B cell (primary cell): ENCODE results near the gene MGAT5. TPM values are rescaled to one million over a fixed set of nuclear protein-coding genes. Genes with fewer than 3 reads are reported as not detected.

Experiments
- ATAC-seq: fragments of 200-7000 bp; cut with Tn5 transposase; one replicate; pipeline ENCODE4 v1.10.0; 2021; ENCODE audit warnings: low read depth, mild to moderate bottlenecking, moderate number of reproducible peaks, moderate library complexity
- CTCF ChIA-PET: fragments of 350-600 bp; sonication (Branson Sonifier 250); formaldehyde crosslinking; loops from one replicate; lab custom pipeline; 2021; ENCODE audit warnings: antibody characterized with exemption, inconsistent platforms; lab: Charles Lee
- POLR2A ChIA-PET: fragments of 350-600 bp; sonication (Branson Sonifier 250); formaldehyde crosslinking; loops from one replicate; lab custom pipeline; 2021; ENCODE audit warnings: antibody characterized with exemption; lab: Charles Lee
- DNase-seq: peaks from one replicate; pipeline ENCODE4 v3.0.0; 2013
- H2AFZ ChIP-seq: 2 replicates; pipeline ENCODE4 v1.6.1; 2012; ENCODE audit warnings: mild to moderate bottlenecking, low read depth, low read length; ENCODE audit not compliant: insufficient read depth, poor library complexity, severe bottlenecking
- H3K27ac ChIP-seq, 2 donors: 1 replicate in 1 of 2; 2 replicates in 1 of 2; pipeline ENCODE4 v1.5.1; 2012 to 2013; ENCODE audit warnings: low read length in 2 of 2, mild to moderate bottlenecking in 2 of 2, moderate library complexity in 1 of 2
- H3K27me3 ChIP-seq, 4 experiments: fragments of 200-600 bp in 1 of 4; sonication (generic) in 1 of 4; replicated peaks in 1 of 4; 1 replicate in 2 of 4; 2 replicates in 2 of 4; pipeline versions ENCODE4 v1.6.1 to v1.7.0; 2013 to 2016; ENCODE audit warnings: low read length in 3 of 4, mild to moderate bottlenecking in 2 of 4, mixed read lengths in 1 of 4, moderate library complexity in 1 of 4; ENCODE audit not compliant: insufficient read depth in 4 of 4, control insufficient read depth in 3 of 4; ENCODE audit errors: control extremely low read depth in 1 of 4
- H3K36me3 ChIP-seq, 2 experiments: replicated peaks in 1 of 2; 1 replicate in 1 of 2; 2 replicates in 1 of 2; pipeline versions ENCODE4 v1.6.1 to v1.7.1; 2013; ENCODE audit warnings: low read length in 1 of 2; ENCODE audit not compliant: insufficient read depth in 2 of 2, control insufficient read depth in 1 of 2; ENCODE audit errors: control extremely low read depth in 1 of 2, extremely low read depth in 1 of 2
- H3K4me1 ChIP-seq, 2 donors: fragments of 200-600 bp in 1 of 2; sonication (generic) in 1 of 2; 1 replicate in 1 of 2; 2 replicates in 1 of 2; pipeline versions ENCODE4 v1.5.1 to v1.6.1; 2013 to 2017; ENCODE audit warnings: low read length in 2 of 2; ENCODE audit not compliant: control insufficient read depth in 2 of 2, insufficient read depth in 2 of 2
- H3K4me2 ChIP-seq: replicated peaks from 2 replicates; pipeline ENCODE3; 2012; ENCODE audit warnings: mild to moderate bottlenecking, low read depth, low read length; ENCODE audit not compliant: poor library complexity, severe bottlenecking
- H3K4me3 ChIP-seq, 5 experiments: fragments of 200-600 bp in 1 of 5; sonication (generic) in 1 of 5; 1 replicate in 3 of 5; 2 replicates in 2 of 5; pipeline versions ENCODE4 v1.5.1 to v1.7.0; 2011 to 2016; ENCODE audit warnings: low read length in 4 of 5, mild to moderate bottlenecking in 4 of 5, low read depth in 2 of 5, control low read depth in 1 of 5, moderate library complexity in 1 of 5; ENCODE audit not compliant: insufficient read depth in 1 of 5; ENCODE audit errors: control extremely low read depth in 1 of 5, extremely low read depth in 1 of 5
- H3K79me2 ChIP-seq: fragments of 200-600 bp; sonication (generic); one replicate; pipeline ENCODE4 v1.6.0; 2016; ENCODE audit warnings: low read length; ENCODE audit not compliant: control insufficient read depth, insufficient read depth
- H3K9ac ChIP-seq: fragments of 200-600 bp; sonication (generic); 2 replicates; pipeline ENCODE4 v1.6.1; 2017; ENCODE audit warnings: mild to moderate bottlenecking, low read length, moderate library complexity
- H3K9me3 ChIP-seq, 3 donors: one replicate each; pipeline versions ENCODE4 v1.6.1 to v1.7.1; 2013; ENCODE audit warnings: low read length in 2 of 3; ENCODE audit not compliant: control insufficient read depth in 2 of 3, insufficient read depth in 1 of 3; ENCODE audit errors: control extremely low read depth in 1 of 3
- H4K20me1 ChIP-seq: 2 replicates; pipeline ENCODE4 v1.6.0; 2012; ENCODE audit warnings: mild to moderate bottlenecking, low read length; ENCODE audit not compliant: insufficient read depth, control insufficient read depth, poor library complexity, severe bottlenecking
- H3K27ac Mint-ChIP-seq: one replicate; pipeline ENCODE4 v1.8.0; 2021; ENCODE audit warnings: mixed read lengths
- H3K27me3 Mint-ChIP-seq: one replicate; pipeline ENCODE4 v1.8.0; 2021; ENCODE audit warnings: mixed read lengths
- H3K4me1 Mint-ChIP-seq: one replicate; pipeline ENCODE4 v1.8.0; 2021; ENCODE audit warnings: mixed read lengths
- H3K4me3 Mint-ChIP-seq: one replicate; pipeline ENCODE4 v1.8.0; 2021; ENCODE audit warnings: mixed read lengths
- H3K9me3 Mint-ChIP-seq: one replicate; pipeline ENCODE4 v1.8.0; 2022; ENCODE audit warnings: mixed read lengths; ENCODE audit not compliant: insufficient read depth
- CTCF ChIP-seq: fragments of 200-600 bp; IDR thresholded peaks from one replicate; pipeline ENCODE4 v1.8.0; 2022; ENCODE audit warnings: antibody characterized with exemption, mild to moderate bottlenecking
- EZH2 ChIP-seq: IDR thresholded peaks from 2 replicates; pipeline ENCODE4 v1.6.1; 2012; ENCODE audit warnings: borderline replicate concordance, low read depth, mild to moderate bottlenecking, moderate library complexity, low read length; ENCODE audit not compliant: insufficient read depth, poor library complexity, severe bottlenecking
- WGBS: methylation state at CpG from one replicate; pipeline ENCODE4 v1.1.5; 2013; ENCODE audit warnings: missing lambda C conversion rate; ENCODE audit not compliant: insufficient coverage; 5-methylcytosine and 5-hydroxymethylcytosine counted together
- intact Hi-C: fragments of 100-400 bp; cut with micrococcal nuclease; formaldehyde crosslinking; loops from one replicate; pipeline ENCODE4 v1.10.0; 2022
- polyA plus RNA-seq: library from polyadenylated mRNA; depleted of rRNA; stranded (reverse); fragments of >200 nt; gene quantifications from 2 replicates; pipeline ENCODE4 v1.2.3, GENCODE V29; 2012
- total RNA-seq, 2 donors: library from RNA; stranded (reverse); fragments of 120-200 nt in 1 of 2; gene quantifications; 1 replicate in 1 of 2; 2 replicates in 1 of 2; pipeline versions ENCODE4 v1.2.3 to v1.2.4, GENCODE V29; 2013 to 2022

The MGAT5 gene
- total and polyA plus RNA-seq, 2 donors (not counting 1 experiment from before 2014, with no cell fraction given) = 27.2 to 184 TPM

GRCh38 chr2:134389381-134389780, 135.5 kb downstream of the MGAT5 start:
- Histone ChIP-seq H3K36me3 (peaks cover 4 to 61% of the 10 kb centered on the region in 2 experiments), H3K4me1 (peaks cover 13 to 21% of the 10 kb centered on the region in 2 donors), H3K4me3 (no peak overlapping the region), H2AFZ (no peak overlapping the region), H3K79me2 (peaks cover 42% of the 10 kb centered on the region), H3K4me2 (no peak overlapping the region), H3K27me3 (no peaks in the 10 kb centered on the region), H3K9me3 (no peaks in the 10 kb centered on the region), H4K20me1 (peaks cover 24% of the 10 kb centered on the region), H3K9ac (no peak overlapping the region), H3K27ac (peak overlapping the region in 1 of 2 donors; percentile 40)
- intact Hi-C loops = loop anchor here (5.0 kb wide), 1 partner anchor 42 kb away; no protein-coding TSS in a partner anchor
- CTCF ChIA-PET = interaction anchor here (1.1 to 2.0 kb wide), 3 partner anchors 144 to 504 kb away, joined by 3 to 7 read pairs (median 3); no protein-coding TSS in a partner anchor
- no peak for DNase-seq
- H3K4me3 Mint-ChIP-seq = no peak overlapping the region
- 100% methylated on average over 1 of the region's 1 CpG for WGBS
- peaks cover 24% of the 10 kb centered on the region for H3K4me1 Mint-ChIP-seq
- POLR2A ChIA-PET = no interaction called here
- no peak for ATAC-seq
- no peak for TF ChIP-seq CTCF
- H3K27ac Mint-ChIP-seq = no peak overlapping the region
- no peaks in the 10 kb centered on the region for H3K27me3 Mint-ChIP-seq
- H3K9me3 Mint-ChIP-seq = no peaks in the 10 kb centered on the region

- no peak overlapping the region for H3K4me3 Mint-ChIP-seq
- ChIA-PET CTCF (interaction anchor here (0.7 to 2.7 kb wide), 8 partner anchors 8 to 505 kb away, joined by 3 to 10 read pairs (median 4); no protein-coding TSS in a partner anchor), POLR2A (no interaction called here)
- H3K27me3 ChIP-seq = no peaks in the 10 kb centered on the region
- DNase-seq = peak; percentile 23
- peaks cover 29% of the 10 kb centered on the region for H3K4me1 Mint-ChIP-seq
- no peak overlapping the region for H3K4me2 ChIP-seq
- H4K20me1 ChIP-seq = peaks cover 30% of the 10 kb centered on the region
- peak overlapping the region; percentile 80 for H3K27ac Mint-ChIP-seq
- TF ChIP-seq CTCF (no peak), EZH2 (no peak)
- H3K79me2 ChIP-seq = peaks cover 56% of the 10 kb centered on the region
- H3K36me3 ChIP-seq = peaks cover 4 to 58% of the 10 kb centered on the region in 2 experiments
- H2AFZ ChIP-seq = no peak overlapping the region
- no peak overlapping the region for H3K4me3 ChIP-seq
- H3K27ac ChIP-seq = peak overlapping the region; percentile 41 to 61
- peak overlapping the region; percentile 1 for H3K9ac ChIP-seq
- no peaks in the 10 kb centered on the region for H3K9me3 Mint-ChIP-seq
- H3K27me3 Mint-ChIP-seq = no peaks in the 10 kb centered on the region
- no peaks in the 10 kb centered on the region for H3K9me3 ChIP-seq
- WGBS = 40% methylated on average over 1 of the region's 2 CpGs
- intact Hi-C loops = no loop called here
- peaks cover 13 to 21% of the 10 kb centered on the region in 2 donors for H3K4me1 ChIP-seq
- ATAC-seq = peak; percentile 31
Observed at GRCh38 chr2:134391751-134392160, 137.9 kb downstream of the MGAT5 start.
